B cell (primary cell): Measurements from ENCODE around the gene DYRK2.

Source experiments
- EZH2 ChIP-seq: IDR thresholded peaks from 2 replicates; pipeline ENCODE4 v1.6.1; 2012; ENCODE audit warnings: borderline replicate concordance, low read depth, mild to moderate bottlenecking, moderate library complexity, low read length; ENCODE audit not compliant: insufficient read depth, poor library complexity, severe bottlenecking
- TF ChIP-seq, protein P1 (sequence below): fragments of 200-600 bp; IDR thresholded peaks from one replicate; pipeline ENCODE4 v1.8.0; 2022; ENCODE audit warnings: antibody characterized with exemption, mild to moderate bottlenecking

DNA sequence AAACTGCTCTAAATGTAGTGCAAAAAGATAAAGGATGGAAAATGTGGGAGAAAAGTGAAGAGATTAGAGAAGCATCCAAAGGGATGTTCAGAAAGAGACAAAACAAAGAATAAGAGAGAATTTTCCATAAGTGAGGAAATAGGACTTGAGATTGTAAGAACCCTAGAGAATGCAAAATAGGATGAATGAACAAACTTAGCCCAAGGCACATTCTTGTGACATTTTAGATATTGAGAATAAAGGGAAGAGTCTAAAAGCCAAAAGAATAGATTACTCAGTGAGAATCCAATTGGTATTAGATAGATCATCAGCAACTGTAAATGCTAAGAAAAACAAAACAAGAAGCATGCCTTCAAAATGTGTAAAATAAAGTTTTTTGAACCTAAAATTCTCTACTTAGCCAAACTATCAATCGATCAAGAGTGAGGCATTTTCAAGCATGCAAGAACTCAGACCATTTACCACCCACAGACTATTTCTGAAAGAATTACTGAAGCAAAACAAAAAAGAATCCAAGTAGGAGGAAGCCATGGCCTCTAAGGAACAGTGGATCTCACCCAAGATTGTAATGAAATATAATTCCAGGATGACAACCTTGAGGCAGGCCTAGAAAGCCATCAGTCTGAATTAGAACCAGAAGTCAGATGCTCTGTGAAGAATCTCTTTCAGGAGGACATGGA, 33.5 kb downstream of the DYRK2 start:
- TF ChIP-seq, protein P1, sequence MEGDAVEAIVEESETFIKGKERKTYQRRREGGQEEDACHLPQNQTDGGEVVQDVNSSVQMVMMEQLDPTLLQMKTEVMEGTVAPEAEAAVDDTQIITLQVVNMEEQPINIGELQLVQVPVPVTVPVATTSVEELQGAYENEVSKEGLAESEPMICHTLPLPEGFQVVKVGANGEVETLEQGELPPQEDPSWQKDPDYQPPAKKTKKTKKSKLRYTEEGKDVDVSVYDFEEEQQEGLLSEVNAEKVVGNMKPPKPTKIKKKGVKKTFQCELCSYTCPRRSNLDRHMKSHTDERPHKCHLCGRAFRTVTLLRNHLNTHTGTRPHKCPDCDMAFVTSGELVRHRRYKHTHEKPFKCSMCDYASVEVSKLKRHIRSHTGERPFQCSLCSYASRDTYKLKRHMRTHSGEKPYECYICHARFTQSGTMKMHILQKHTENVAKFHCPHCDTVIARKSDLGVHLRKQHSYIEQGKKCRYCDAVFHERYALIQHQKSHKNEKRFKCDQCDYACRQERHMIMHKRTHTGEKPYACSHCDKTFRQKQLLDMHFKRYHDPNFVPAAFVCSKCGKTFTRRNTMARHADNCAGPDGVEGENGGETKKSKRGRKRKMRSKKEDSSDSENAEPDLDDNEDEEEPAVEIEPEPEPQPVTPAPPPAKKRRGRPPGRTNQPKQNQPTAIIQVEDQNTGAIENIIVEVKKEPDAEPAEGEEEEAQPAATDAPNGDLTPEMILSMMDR, result no peak
- TF ChIP-seq EZH2, result no peak
